Breast epithelium (tissue), 4 donors: ENCODE measurements around the gene PDZD4. TPM values are rescaled to one million over a fixed set of nuclear protein-coding genes. Genes with fewer than 3 reads are reported as not detected.
A peak's percentile ranks its signal among the peaks of the same experiment; 100 is the strongest.

Source experiments
- DNase-seq, 2 donors: peaks; one replicate each; pipeline ENCODE4 v3.0.0-alpha.2; 2019; ENCODE audit warnings: low spot score in 2 of 2
- H3K27ac ChIP-seq, 2 donors: fragments of 200-600 bp; sonication (generic) in 1 of 2; one replicate each; pipeline ENCODE4 v1.5.1; 2016 to 2019; ENCODE audit warnings: mild to moderate bottlenecking in 1 of 2
- H3K27me3 ChIP-seq, 2 donors: fragments of 200-600 bp; sonication (generic) in 1 of 2; one replicate each; pipeline versions ENCODE4 v1.5.1 to v1.6.0; 2017 to 2019; ENCODE audit warnings: control low read depth in 1 of 2, mild to moderate bottlenecking in 1 of 2
- H3K36me3 ChIP-seq: fragments of 200-600 bp; one replicate; pipeline ENCODE4 v1.5.1; 2019
- H3K4me1 ChIP-seq, 2 donors: fragments of 200-600 bp; sonication (generic); one replicate each; pipeline ENCODE4 v1.5.1; 2016 to 2019; ENCODE audit warnings: control low read depth in 1 of 2
- H3K4me3 ChIP-seq, 3 donors: fragments of 200-600 bp; sonication (generic); 1 replicate in 2 of 3; 2 replicates in 1 of 3; pipeline ENCODE4 v1.5.1; 2016 to 2019; ENCODE audit warnings: mild to moderate bottlenecking in 3 of 3, moderate library complexity in 2 of 3
- H3K9me3 ChIP-seq, 2 donors: fragments of 200-600 bp; sonication (generic) in 1 of 2; one replicate each; pipeline ENCODE4 v1.5.1; 2016 to 2019; ENCODE audit warnings: control low read depth in 1 of 2
- CTCF ChIP-seq, 3 donors: fragments of 450-650 bp; IDR thresholded peaks; one replicate each; pipeline ENCODE4 v1.5.1; 2016 to 2017; ENCODE audit warnings: antibody characterized with exemption in 3 of 3, mild to moderate bottlenecking in 3 of 3, moderate library complexity in 3 of 3
- POLR2A ChIP-seq: fragments of 450-650 bp; IDR thresholded peaks from one replicate; pipeline ENCODE4 v1.6.1; 2016; ENCODE audit warnings: antibody characterized with exemption, mild to moderate bottlenecking, moderate library complexity
- POLR2AphosphoS5 ChIP-seq, 3 donors: sonication (generic); formaldehyde crosslinking; IDR thresholded peaks; one replicate each; pipeline ENCODE4 v1.6.1; 2017; ENCODE audit warnings: antibody characterized with exemption in 3 of 3
- intact Hi-C: fragments of 100-400 bp; cut with DNase I; formaldehyde crosslinking; loops from one replicate; pipeline ENCODE4 v1.15.1; 2023; ENCODE audit warnings: low total_unique reads
- total RNA-seq, 3 donors: library from RNA; depleted of rRNA; stranded (reverse); fragments of >200 nt; gene quantifications; one replicate each; pipeline ENCODE4 v1.1.0, GENCODE V29; 2016

Gene PDZD4
- total RNA-seq, 3 donors from 2014 or later = 0.80 to 5.6 (median 2.9) TPM

GRCh38 chrX:153779891-153780677 lies 50.3 kb downstream of the PDZD4 start:
- no peak overlapping the region for H3K27ac ChIP-seq
- intact Hi-C loops = no loop called here
- DNase-seq = no peak
- no peaks in the 10 kb centered on the region for H3K36me3 ChIP-seq
- no peaks in the 10 kb centered on the region for H3K9me3 ChIP-seq
- TF ChIP-seq CTCF (IDR thresholded peaks at IDR 0.05) (no peak), POLR2AphosphoS5 (IDR thresholded peaks at IDR 0.05) (no peak), POLR2A (no peak)
- H3K4me3 ChIP-seq = peak overlapping the region in 1 of 3 donors; percentile 37
- H3K4me1 ChIP-seq = no peaks in the 10 kb centered on the region
- peaks cover 0 to 61% of the 10 kb centered on the region in 2 donors for H3K27me3 ChIP-seq

GRCh38 chrX:153778684-153779101 lies 51.7 kb downstream of the PDZD4 start:
- H3K27me3 ChIP-seq = peaks cover 0 to 61% of the 10 kb centered on the region in 2 donors
- no peak overlapping the region for H3K4me3 ChIP-seq
- no peak for DNase-seq
- H3K4me1 ChIP-seq = no peaks in the 10 kb centered on the region
- H3K9me3 ChIP-seq = no peaks in the 10 kb centered on the region
- intact Hi-C loops = no loop called here
- no peak for TF ChIP-seq POLR2A
- TF ChIP-seq CTCF (IDR thresholded peaks at IDR 0.05) = no peak
- TF ChIP-seq POLR2AphosphoS5 (IDR thresholded peaks at IDR 0.05) = no peak
- no peaks in the 10 kb centered on the region for H3K36me3 ChIP-seq
- peak overlapping the region in 1 of 2 donors; percentile 19 for H3K27ac ChIP-seq

- Histone ChIP-seq H3K9me3 (no peaks in the 10 kb centered on the region), H3K4me3 (no peak overlapping the region), H3K4me1 (no peaks in the 10 kb centered on the region), H3K36me3 (no peaks in the 10 kb centered on the region), H3K27ac (no peak overlapping the region), H3K27me3 (peaks cover 0 to 58% of the 10 kb centered on the region in 2 donors)
- no peak for DNase-seq
- intact Hi-C loops = no loop called here
- TF ChIP-seq POLR2AphosphoS5 (IDR thresholded peaks at IDR 0.05) = no peak
- TF ChIP-seq CTCF (IDR thresholded peaks at IDR 0.05) = no peak
- TF ChIP-seq POLR2A = no peak
Observed at GRCh38 chrX:153778181-153778580, 52.2 kb downstream of the PDZD4 start.

- no peaks in the 10 kb centered on the region for H3K9me3 ChIP-seq
- intact Hi-C loops = no loop called here
- no peak overlapping the region for H3K4me3 ChIP-seq
- H3K27ac ChIP-seq = no peak overlapping the region
- TF ChIP-seq POLR2A = no peak
- TF ChIP-seq POLR2AphosphoS5 (IDR thresholded peaks at IDR 0.05) = no peak
- no peak for TF ChIP-seq CTCF (IDR thresholded peaks at IDR 0.05)
- no peaks in the 10 kb centered on the region for H3K36me3 ChIP-seq
- no peak for DNase-seq
- H3K27me3 ChIP-seq = peaks cover 0 to 60% of the 10 kb centered on the region in 2 donors
- no peaks in the 10 kb centered on the region for H3K4me1 ChIP-seq
Observed at GRCh38 chrX:153777261-153778090, 52.9 kb downstream of the PDZD4 start.

GRCh38 chrX:153776611-153777045 lies 53.7 kb downstream of the PDZD4 start:
- H3K27me3 ChIP-seq = peaks cover 0 to 60% of the 10 kb centered on the region in 2 donors

More at GRCh38 chrX:153776611-153777045, 53.7 kb downstream of the PDZD4 start:
- Histone ChIP-seq H3K4me3 (no peak overlapping the region), H3K36me3 (no peaks in the 10 kb centered on the region), H3K27ac (no peak overlapping the region), H3K9me3 (no peaks in the 10 kb centered on the region), H3K4me1 (no peaks in the 10 kb centered on the region)
- intact Hi-C loops = no loop called here
- DNase-seq = no peak
- TF ChIP-seq POLR2AphosphoS5 (IDR thresholded peaks at IDR 0.05) (no peak), POLR2A (no peak), CTCF (IDR thresholded peaks at IDR 0.05) (no peak)
